NCI-H1694 (cell line): ENCODE data around the gene EXOC3L4.
A peak's percentile ranks its signal among the peaks of the same experiment; 100 is the strongest.

ENCODE experiments used
- DNase-seq: peaks from one replicate; lab custom pipeline; 2025; lab: John Stamatoyannopoulos, UW

EXOC3L4 gene

GRCh38 chr14:103070971-103071542 is 23.5 kb upstream of the EXOC3L4 start:
- no peak for DNase-seq

- DNase-seq, result no peak
Measured at GRCh38 chr14:103071544-103072251, 22.8 kb upstream of the EXOC3L4 start.

- no peak for DNase-seq
Measured at GRCh38 chr14:103072595-103073366, 21.7 kb upstream of the EXOC3L4 start.

- no peak for DNase-seq
Measured at GRCh38 chr14:103073367-103073875, 21.1 kb upstream of the EXOC3L4 start.

GRCh38 chr14:103073876-103074728 is 20.4 kb upstream of the EXOC3L4 start:
- no peak for DNase-seq

GRCh38 chr14:103074729-103075367 is 19.7 kb upstream of the EXOC3L4 start:
- DNase-seq, result no peak

- peak; percentile 93 for DNase-seq
Measured at GRCh38 chr14:103078420-103078749, 16.1 kb upstream of the EXOC3L4 start.

- DNase-seq, result no peak
Measured at GRCh38 chr14:103078860-103079587, 15.5 kb upstream of the EXOC3L4 start.

GRCh38 chr14:103081951-103082350 is 12.6 kb upstream of the EXOC3L4 start:
- DNase-seq, result no peak

- no peak for DNase-seq
Measured at GRCh38 chr14:103084021-103084919, 10.3 kb upstream of the EXOC3L4 start, which contains the start of gene LBHD2. Gene LBHD2, plus strand, starts transcription at chr14:103084210. Its CDS starts 1,803 bp downstream, at chr14:103086013.

- no peak for DNase-seq
Measured at GRCh38 chr14:103085106-103086091, 9.1 kb upstream of the EXOC3L4 start.

- DNase-seq, result no peak
Measured at GRCh38 chr14:103086771-103087342, 7.7 kb upstream of the EXOC3L4 start.

GRCh38 chr14:103087343-103087835 is 7.1 kb upstream of the EXOC3L4 start:
- DNase-seq, result peak; percentile 50

GRCh38 chr14:103088921-103089320 is 5.6 kb upstream of the EXOC3L4 start:
- DNase-seq, result no peak

GRCh38 chr14:103089386-103090335 is 4.9 kb upstream of the EXOC3L4 start:
- DNase-seq, result no peak

- DNase-seq, result no peak
Measured at GRCh38 chr14:103090481-103091020, 4.0 kb upstream of the EXOC3L4 start.
